OCI-LY3 (cell line): ENCODE results near the gene SCUBE3.

Experiments used
- H2AFZ ChIP-seq: fragments of 200-600, 300-600 bp; shearing (Covaris generic); 2 replicates; pipeline ENCODE4 v1.6.0; 2014; ENCODE audit warnings: antibody characterized with exemption, low read depth, low read length
- H3K27ac ChIP-seq: fragments of 200-600, 300-600 bp; sonication (generic); 2 replicates; pipeline ENCODE4 v1.5.1; 2014; ENCODE audit warnings: mild to moderate bottlenecking, low read length, moderate library complexity, mixed read lengths
- H3K27me3 ChIP-seq: fragments of 200-600, 300-600 bp; sonication (generic); 2 replicates; pipeline ENCODE4 v1.6.1; 2014; ENCODE audit warnings: low read depth, low read length, mixed read lengths
- H3K36me3 ChIP-seq: fragments of 200-600, 300-600 bp; sonication (generic); replicated peaks from 2 replicates; pipeline ENCODE3; 2014; ENCODE audit warnings: low read depth, low read length, mixed read lengths
- H3K4me1 ChIP-seq: fragments of 300-600, 200-600 bp; sonication (generic); 2 replicates; pipeline ENCODE4 v1.6.1; 2014; ENCODE audit warnings: low read length, mixed read lengths
- H3K4me2 ChIP-seq: fragments of 200-600, 300-600 bp; sonication (generic); 2 replicates; pipeline ENCODE4 v1.6.1; 2014; ENCODE audit warnings: low read length, mixed read lengths
- H3K4me3 ChIP-seq: fragments of 300-600, 200-600 bp; sonication (generic); 2 replicates; pipeline ENCODE4 v1.5.1; 2014; ENCODE audit warnings: antibody characterized with exemption, mild to moderate bottlenecking, low read length, moderate library complexity
- H3K79me2 ChIP-seq: fragments of 300-600, 200-600 bp; shearing (Covaris generic); 2 replicates; pipeline ENCODE4 v1.6.1; 2014; ENCODE audit warnings: mild to moderate bottlenecking, low read length, mixed read lengths
- H3K9ac ChIP-seq: fragments of 300-600, 200-600 bp; shearing (Covaris generic); 2 replicates; pipeline ENCODE4 v1.6.0; 2014; ENCODE audit warnings: mild to moderate bottlenecking, low read length, moderate library complexity
- H3K9me3 ChIP-seq: fragments of 200-600, 300-600 bp; shearing (Covaris generic); 2 replicates; pipeline ENCODE4 v1.6.1; 2014; ENCODE audit warnings: low read length, mixed read lengths; ENCODE audit not compliant: insufficient read depth
- H4K20me1 ChIP-seq: fragments of 200-600, 300-600 bp; sonication (generic); 2 replicates; pipeline ENCODE4 v1.6.1; 2016; ENCODE audit warnings: low read length, mixed read lengths; ENCODE audit not compliant: insufficient read depth
- EZH2phosphoT487 ChIP-seq: fragments of 200-600 bp; shearing (Covaris generic); IDR thresholded peaks from 2 replicates; pipeline ENCODE4 v1.6.1; 2018; ENCODE audit warnings: antibody characterized with exemption, mixed run types, low read depth
- TF ChIP-seq, protein P1 (sequence below): fragments of 200-600, 300-600 bp; sonication (generic); IDR thresholded peaks from 2 replicates; pipeline ENCODE4 v1.5.1; 2014; ENCODE audit warnings: antibody characterized with exemption, low read length, low read depth

The SCUBE3 gene

DNA sequence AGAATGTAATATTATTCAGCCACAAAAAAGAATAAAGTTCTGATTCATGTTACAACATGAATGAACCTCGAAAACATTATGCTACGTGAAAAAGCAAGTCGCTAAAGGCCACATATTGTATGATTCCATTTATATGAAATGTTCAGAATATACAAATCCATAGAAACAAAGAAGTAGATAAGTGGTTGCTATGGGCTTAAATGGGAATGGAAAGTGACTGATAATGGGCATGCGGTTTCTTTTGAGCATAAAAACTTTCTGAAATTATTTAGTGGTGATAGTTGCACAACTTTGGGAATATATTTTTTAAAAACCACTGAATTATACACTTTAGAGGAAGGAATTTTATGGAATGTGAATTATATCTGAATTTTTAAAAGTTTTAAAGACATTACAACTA, 39.3 kb upstream of the SCUBE3 start:
- Histone ChIP-seq H3K4me2 (no peak overlapping the region), H3K79me2 (no peaks in the 10 kb centered on the region), H3K4me3 (no peak overlapping the region), H3K9ac (no peak overlapping the region), H3K27ac (no peak overlapping the region), H3K36me3 (no peaks in the 10 kb centered on the region), H3K9me3 (no peaks in the 10 kb centered on the region), H2AFZ (no peak overlapping the region), H3K4me1 (peaks cover 13% of the 10 kb centered on the region), H4K20me1 (no peaks in the 10 kb centered on the region), H3K27me3 (peaks cover 10% of the 10 kb centered on the region; the same call in 1 of the 2 replicates)
- TF ChIP-seq EZH2phosphoT487: no peak
- TF ChIP-seq, protein P1, sequence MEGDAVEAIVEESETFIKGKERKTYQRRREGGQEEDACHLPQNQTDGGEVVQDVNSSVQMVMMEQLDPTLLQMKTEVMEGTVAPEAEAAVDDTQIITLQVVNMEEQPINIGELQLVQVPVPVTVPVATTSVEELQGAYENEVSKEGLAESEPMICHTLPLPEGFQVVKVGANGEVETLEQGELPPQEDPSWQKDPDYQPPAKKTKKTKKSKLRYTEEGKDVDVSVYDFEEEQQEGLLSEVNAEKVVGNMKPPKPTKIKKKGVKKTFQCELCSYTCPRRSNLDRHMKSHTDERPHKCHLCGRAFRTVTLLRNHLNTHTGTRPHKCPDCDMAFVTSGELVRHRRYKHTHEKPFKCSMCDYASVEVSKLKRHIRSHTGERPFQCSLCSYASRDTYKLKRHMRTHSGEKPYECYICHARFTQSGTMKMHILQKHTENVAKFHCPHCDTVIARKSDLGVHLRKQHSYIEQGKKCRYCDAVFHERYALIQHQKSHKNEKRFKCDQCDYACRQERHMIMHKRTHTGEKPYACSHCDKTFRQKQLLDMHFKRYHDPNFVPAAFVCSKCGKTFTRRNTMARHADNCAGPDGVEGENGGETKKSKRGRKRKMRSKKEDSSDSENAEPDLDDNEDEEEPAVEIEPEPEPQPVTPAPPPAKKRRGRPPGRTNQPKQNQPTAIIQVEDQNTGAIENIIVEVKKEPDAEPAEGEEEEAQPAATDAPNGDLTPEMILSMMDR: no peak

DNA sequence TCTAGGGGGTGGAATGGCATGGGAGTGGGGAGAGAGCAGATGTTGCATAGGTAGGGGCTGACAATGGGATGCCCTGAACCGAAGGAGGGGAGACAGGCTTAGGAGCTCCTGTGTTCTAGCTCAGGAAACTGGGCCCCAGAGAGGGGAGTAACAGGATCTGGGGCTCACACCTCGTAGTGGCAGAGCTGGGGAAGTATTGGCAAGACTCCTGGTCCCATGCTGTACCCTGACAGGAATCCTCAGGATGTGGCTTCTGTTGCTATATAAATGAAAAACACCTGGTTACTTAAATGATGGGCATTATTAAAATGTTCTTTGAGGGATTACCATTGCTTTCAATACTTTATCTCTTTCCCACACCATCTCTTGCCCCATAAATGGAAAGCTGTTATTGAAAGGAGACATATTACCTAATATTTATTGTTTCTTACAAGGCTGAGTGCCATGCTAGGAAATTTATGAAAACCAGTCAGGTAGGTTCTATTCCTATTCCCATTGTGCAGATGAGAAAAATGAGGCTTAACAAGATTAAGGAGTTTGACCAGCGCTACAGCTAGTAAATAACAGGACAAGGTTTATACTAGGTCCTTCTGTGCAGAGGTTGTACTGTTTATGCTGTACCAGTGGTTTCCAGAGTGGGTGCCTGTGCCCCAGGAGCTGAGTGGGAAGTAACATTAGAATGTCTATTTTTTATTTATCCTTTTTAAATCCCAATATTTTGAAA, 37.3 kb upstream of the SCUBE3 start:
- Histone ChIP-seq H3K9me3 (no peaks in the 10 kb centered on the region), H3K4me2 (no peak overlapping the region), H3K36me3 (no peaks in the 10 kb centered on the region), H3K27ac (no peak overlapping the region), H3K9ac (no peak overlapping the region), H2AFZ (no peak overlapping the region), H3K79me2 (no peaks in the 10 kb centered on the region), H3K4me3 (no peak overlapping the region), H3K27me3 (peaks cover 8% of the 10 kb centered on the region; the same call in 1 of the 2 replicates), H3K4me1 (peaks cover 6% of the 10 kb centered on the region), H4K20me1 (no peaks in the 10 kb centered on the region)
- no peak for TF ChIP-seq EZH2phosphoT487
- TF ChIP-seq, protein P1: no peak

DNA sequence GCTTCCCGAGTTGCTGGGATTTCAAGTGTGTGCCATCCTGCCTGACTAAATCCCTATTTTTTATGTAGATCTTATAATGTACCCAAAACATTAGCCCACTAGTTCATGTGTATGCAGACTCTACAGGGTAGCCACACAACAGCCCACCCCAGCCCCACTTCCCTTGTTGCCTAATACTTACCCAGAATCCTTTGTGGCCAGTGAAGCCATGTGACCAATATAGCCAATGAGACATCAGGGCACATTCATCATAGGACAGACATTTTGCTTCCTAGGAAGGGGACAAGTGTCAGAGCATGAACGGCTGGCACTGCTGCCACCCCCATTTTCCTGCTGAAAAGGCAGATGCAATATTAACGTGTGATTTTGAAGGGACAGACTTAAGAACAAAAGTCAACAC, 36.6 kb upstream of the SCUBE3 start:
- Histone ChIP-seq H3K9ac (no peak overlapping the region), H3K27me3 (peaks cover 8% of the 10 kb centered on the region; the same call in 1 of the 2 replicates), H3K27ac (no peak overlapping the region), H3K36me3 (no peaks in the 10 kb centered on the region), H3K79me2 (no peaks in the 10 kb centered on the region), H3K9me3 (no peaks in the 10 kb centered on the region), H3K4me2 (no peak overlapping the region), H2AFZ (no peak overlapping the region), H3K4me3 (no peak overlapping the region), H4K20me1 (no peaks in the 10 kb centered on the region), H3K4me1 (peaks cover 3% of the 10 kb centered on the region; the same call in 1 of the 2 replicates)
- TF ChIP-seq, protein P1: no peak
- no peak for TF ChIP-seq EZH2phosphoT487

DNA sequence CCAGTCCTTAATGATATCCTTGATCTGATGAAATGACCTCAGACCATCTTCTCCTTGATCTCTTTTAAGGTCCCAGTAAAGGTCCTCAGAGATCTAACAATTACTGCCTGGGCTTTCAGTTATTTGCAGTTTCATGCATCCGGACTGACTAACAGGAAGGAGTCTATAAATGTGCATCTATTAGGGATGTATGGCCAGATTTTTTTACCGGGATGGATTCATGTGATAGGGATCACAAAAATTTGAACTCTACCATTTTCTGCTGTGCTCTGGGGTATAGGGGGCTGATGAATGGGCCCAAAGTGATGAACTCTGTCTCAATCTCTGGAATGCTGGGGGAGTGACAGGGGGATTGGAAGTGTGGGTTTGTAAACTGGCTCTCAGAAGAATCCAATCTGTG, 36.2 kb upstream of the SCUBE3 start:
- Histone ChIP-seq H4K20me1 (no peaks in the 10 kb centered on the region), H3K4me1 (peaks cover 3% of the 10 kb centered on the region; the same call in 1 of the 2 replicates), H3K27ac (no peak overlapping the region), H3K79me2 (no peaks in the 10 kb centered on the region), H3K9ac (no peak overlapping the region), H3K4me3 (no peak overlapping the region), H2AFZ (no peak overlapping the region), H3K27me3 (peaks cover 8% of the 10 kb centered on the region; the same call in 1 of the 2 replicates), H3K9me3 (no peaks in the 10 kb centered on the region), H3K36me3 (no peaks in the 10 kb centered on the region), H3K4me2 (no peak overlapping the region)
- no peak for TF ChIP-seq EZH2phosphoT487
- TF ChIP-seq, protein P1: no peak
